ENCODE results near the gene ANKS3.

- TF ChIP-seq LEF1 (IDR thresholded peaks at IDR 0.05; ENCODE audit: borderline replicate concordance): no peak
- no peak for TF ChIP-seq FOXK2 (IDR thresholded peaks at IDR 0.05)
- TF ChIP-seq SUZ12 (IDR thresholded peaks at IDR 0.05): no peak
- no peak for TF ChIP-seq PKNOX1 (IDR thresholded peaks at IDR 0.05)
- no peak for TF ChIP-seq SP1 (IDR thresholded peaks at IDR 0.05)
- no peak for TF ChIP-seq FOXM1 (IDR thresholded peaks at IDR 0.05; ENCODE audit: borderline replicate concordance)
- no peak for TF ChIP-seq CTBP1 (IDR thresholded peaks at IDR 0.05; ENCODE audit: borderline replicate concordance)
- TF ChIP-seq TARDBP (IDR thresholded peaks at IDR 0.05): no peak
These were observed 77.8 kb downstream of the ANKS3 start for GRCh38 chr16:4656221-4656620.

Data from HEK293T (cell line).